Gastroesophageal sphincter (tissue), 4 donors: Measurements from ENCODE around the gene ELANE. TPM values are rescaled to one million over a fixed set of nuclear protein-coding genes. Genes with fewer than 3 reads are reported as not detected.
A peak's percentile ranks its signal among the peaks of the same experiment; 100 is the strongest.

Experiments used
- ATAC-seq: fragments of 150-250 bp; one replicate; pipeline ENCODE4 v1.9.1; 2016; ENCODE audit warnings: mild to moderate bottlenecking, moderate library complexity
- H3K27ac ChIP-seq, 4 donors: fragments of 200-600 bp; sonication (generic) in 3 of 4; 1 replicate in 3 of 4; 2 replicates in 1 of 4; pipeline ENCODE4 v1.5.1; 2016 to 2019
- H3K27me3 ChIP-seq: fragments of 200-600 bp; sonication (generic); one replicate; pipeline ENCODE4 v1.5.1; 2019
- H3K36me3 ChIP-seq, 2 donors: fragments of 200-600 bp; sonication (generic); one replicate each; pipeline ENCODE4 v1.5.1; 2019; ENCODE audit warnings: control low read depth in 1 of 2
- H3K4me1 ChIP-seq, 3 donors: fragments of 200-600 bp; sonication (generic); 1 replicate in 2 of 3; 2 replicates in 1 of 3; pipeline ENCODE4 v1.5.1; 2016 to 2019; ENCODE audit warnings: control low read depth in 2 of 3
- H3K4me3 ChIP-seq, 2 donors: fragments of 200-600 bp; sonication (generic); one replicate each; pipeline ENCODE4 v1.5.1; 2019; ENCODE audit warnings: mild to moderate bottlenecking in 1 of 2, moderate library complexity in 1 of 2
- H3K9me3 ChIP-seq, 3 donors: fragments of 200-600 bp; sonication (generic); one replicate each; pipeline ENCODE4 v1.5.1; 2017 to 2019; ENCODE audit warnings: control low read depth in 2 of 3
- CTCF ChIP-seq, 4 experiments: fragments of 200-600 bp in 2 of 4; fragments of 450-650 bp in 2 of 4; sonication (generic) in 1 of 4; IDR thresholded peaks; one replicate each; pipeline ENCODE4 v1.5.1; 2017 to 2019; ENCODE audit warnings: antibody characterized with exemption in 4 of 4, mild to moderate bottlenecking in 2 of 4, moderate library complexity in 2 of 4
- EP300 ChIP-seq: sonication (generic); formaldehyde crosslinking; IDR thresholded peaks from one replicate; pipeline ENCODE4 v1.6.1; 2017; ENCODE audit warnings: antibody characterized with exemption, mild to moderate bottlenecking
- POLR2A ChIP-seq, 2 donors: fragments of 450-650 bp; IDR thresholded peaks; one replicate each; pipeline ENCODE4 v1.6.1; 2017; ENCODE audit warnings: antibody characterized with exemption in 2 of 2, mild to moderate bottlenecking in 2 of 2, moderate library complexity in 1 of 2
- POLR2AphosphoS5 ChIP-seq: sonication (generic); formaldehyde crosslinking; IDR thresholded peaks from one replicate; pipeline ENCODE4 v1.6.1; 2017; ENCODE audit warnings: antibody characterized with exemption
- WGBS, 2 donors: methylation state at CpG; one replicate each; pipeline ENCODE4 v1.1.5; 2018; ENCODE audit warnings: low coverage in 1 of 2; 5-methylcytosine and 5-hydroxymethylcytosine counted together
- total RNA-seq, 4 donors: library from RNA; depleted of rRNA; stranded (reverse); fragments of >200 nt; gene quantifications; one replicate each; pipeline ENCODE4 v1.1.0, GENCODE V29; 2016

ELANE gene
- total RNA-seq, 4 donors from 2014 or later: 0.49 to 2.3 (median 1.7) TPM

GRCh38 chr19:827314-827709 lies 24.8 kb upstream of the ELANE start:
- H3K36me3 ChIP-seq: no peaks in the 10 kb centered on the region
- no peaks in the 10 kb centered on the region for H3K9me3 ChIP-seq
- 94 to 96% methylated on average over 7 of the region's 11 CpGs for WGBS, 2 donors
- H3K4me1 ChIP-seq: peaks cover 0 to 4% (median 2%) of the 10 kb centered on the region in 3 donors
- TF ChIP-seq POLR2AphosphoS5 (no peak), POLR2A (IDR thresholded peaks at IDR 0.05) (no peak), EP300 (no peak), CTCF (IDR thresholded peaks at IDR 0.05) (no peak)
- peaks cover 78% of the 10 kb centered on the region for H3K27me3 ChIP-seq
- H3K27ac ChIP-seq: no peak overlapping the region
- no peak for ATAC-seq
- no peak overlapping the region for H3K4me3 ChIP-seq

- Histone ChIP-seq H3K4me1 (no peaks in the 10 kb centered on the region), H3K9me3 (no peaks in the 10 kb centered on the region), H3K27ac (no peak within 1 kb of the TSS), H3K4me3 (no peak within 1 kb of the TSS), H3K36me3 (no peaks in the 10 kb centered on the region), H3K27me3 (peaks cover 74% of the 10 kb centered on the region)
- 10 to 75% methylated on average over 2 to 5 of the region's 33 CpGs for WGBS, 2 donors
- TF ChIP-seq POLR2AphosphoS5: no peak
- TF ChIP-seq EP300: no peak
- no peak for TF ChIP-seq CTCF (IDR thresholded peaks at IDR 0.05)
- ATAC-seq: peak; percentile 31
Measured at GRCh38 chr19:827710-828321, 24.3 kb upstream of the ELANE start, which contains the start of gene AZU1. AZU1 (plus strand) TSS chr19:827837; CDS start chr19:827847, 10 bp downstream.

GRCh38 chr19:829129-829758 lies 22.9 kb upstream of the ELANE start:
- Histone ChIP-seq H3K4me1 (no peaks in the 10 kb centered on the region), H3K27ac (no peak overlapping the region), H3K36me3 (no peaks in the 10 kb centered on the region), H3K4me3 (no peak overlapping the region), H3K9me3 (no peaks in the 10 kb centered on the region), H3K27me3 (peaks cover 71% of the 10 kb centered on the region)
- TF ChIP-seq POLR2AphosphoS5 (no peak), EP300 (no peak), POLR2A (IDR thresholded peaks at IDR 0.05) (no peak), CTCF (IDR thresholded peaks at IDR 0.05) (no peak)
- ATAC-seq: no peak
- WGBS, 2 donors: 68 to 81% methylated on average over 5 of the region's 18 CpGs

GRCh38 chr19:831407-832369 lies 20.4 kb upstream of the ELANE start:
- no peaks in the 10 kb centered on the region for H3K9me3 ChIP-seq
- H3K36me3 ChIP-seq: no peaks in the 10 kb centered on the region
- no peak for TF ChIP-seq EP300
- no peak for TF ChIP-seq POLR2A (IDR thresholded peaks at IDR 0.05)
- 59 to 60% methylated on average over 5 to 7 of the region's 38 CpGs for WGBS, 2 donors
- H3K27ac ChIP-seq: no peak overlapping the region
- no peaks in the 10 kb centered on the region for H3K4me1 ChIP-seq
- H3K4me3 ChIP-seq: no peak overlapping the region
- H3K27me3 ChIP-seq: peaks cover 77% of the 10 kb centered on the region
- no peak for ATAC-seq

- 80 to 88% methylated on average over 7 to 13 of the region's 24 CpGs for WGBS, 2 donors
- TF ChIP-seq CTCF (IDR thresholded peaks at IDR 0.05) (no peak), EP300 (no peak), POLR2A (IDR thresholded peaks at IDR 0.05) (no peak), POLR2AphosphoS5 (no peak)
- Histone ChIP-seq H3K4me1 (no peaks in the 10 kb centered on the region), H3K27me3 (peaks cover 83% of the 10 kb centered on the region), H3K36me3 (no peaks in the 10 kb centered on the region), H3K4me3 (no peak overlapping the region), H3K9me3 (no peaks in the 10 kb centered on the region), H3K27ac (no peak overlapping the region)
- ATAC-seq: no peak
Measured at GRCh38 chr19:834216-834615, 17.9 kb upstream of the ELANE start.
